HUES6 (cell line): ENCODE data around the gene PCDHGB7.

ENCODE experiments used
- H3K27ac ChIP-seq: 2 replicates; pipeline ENCODE4 v1.7.0; 2013; ENCODE audit warnings: low read depth, mild to moderate bottlenecking, low read length, inconsistent platforms
- H3K27me3 ChIP-seq: 2 replicates; pipeline ENCODE4 v1.6.1; 2013; ENCODE audit warnings: low read length; ENCODE audit not compliant: control insufficient read depth, insufficient read depth
- H3K36me3 ChIP-seq: 2 replicates; pipeline ENCODE4 v1.6.1; 2013; ENCODE audit warnings: low read length; ENCODE audit not compliant: control insufficient read depth, insufficient read depth
- H3K4me1 ChIP-seq: 2 replicates; pipeline ENCODE4 v1.6.1; 2013; ENCODE audit warnings: low read length; ENCODE audit not compliant: control insufficient read depth, insufficient read depth
- H3K4me3 ChIP-seq: 2 replicates; pipeline ENCODE4 v1.5.1; 2013; ENCODE audit warnings: low read depth, low read length
- H3K9ac ChIP-seq: one replicate; pipeline ENCODE4 v1.6.1; 2013; ENCODE audit warnings: mild to moderate bottlenecking, low read length
- H3K9me3 ChIP-seq: 2 replicates; pipeline ENCODE4 v1.6.1; 2013; ENCODE audit warnings: low read depth, low read length; ENCODE audit not compliant: control insufficient read depth, insufficient read depth

The PCDHGB7 gene

DNA sequence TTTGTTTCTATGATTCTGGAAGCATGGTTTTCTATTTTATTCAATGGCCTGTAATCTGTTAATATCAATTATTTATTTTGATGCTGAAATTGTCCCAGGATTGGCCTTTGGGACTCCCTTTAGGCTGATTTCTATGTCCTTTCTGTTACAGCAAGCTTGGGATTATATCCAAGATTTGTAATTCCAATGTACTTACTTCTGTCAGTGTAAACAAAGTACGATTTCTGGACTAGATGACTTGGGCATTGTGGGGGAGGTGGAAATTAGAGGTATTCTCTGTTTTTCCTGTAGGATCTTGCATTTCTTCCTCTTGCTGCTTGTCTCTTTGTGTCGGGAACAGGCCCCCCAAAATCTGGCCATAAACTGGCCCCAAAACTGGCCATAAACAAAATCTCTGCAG lies 16.5 kb downstream of the PCDHGB7 start:
- Histone ChIP-seq H3K9me3 (peaks cover 41% of the 10 kb centered on the region), H3K4me3 (no peak overlapping the region)

DNA sequence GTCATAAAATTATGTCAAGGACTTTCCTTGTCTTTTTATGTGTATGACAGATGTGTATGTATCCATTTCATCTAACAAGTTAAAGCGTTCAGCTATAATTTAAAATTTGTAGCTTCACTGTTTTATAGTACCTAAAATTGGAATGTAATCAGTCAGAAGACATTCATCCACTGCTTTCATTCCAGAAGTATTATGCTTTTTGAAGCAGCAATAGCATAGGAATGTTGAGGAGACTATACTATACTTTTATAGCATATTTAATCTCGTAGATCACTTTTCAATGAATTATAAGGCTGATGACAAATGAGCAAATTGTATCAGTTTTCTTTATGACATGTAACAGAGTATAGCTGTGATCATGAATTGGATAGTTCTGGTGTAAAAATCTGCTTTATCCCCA lies 19.7 kb downstream of the PCDHGB7 start:
- no peak overlapping the region for H3K27ac ChIP-seq
- no peak overlapping the region for H3K4me3 ChIP-seq
- H3K4me1 ChIP-seq: no peaks in the 10 kb centered on the region
- no peak overlapping the region for H3K9ac ChIP-seq
- peaks cover 29% of the 10 kb centered on the region for H3K9me3 ChIP-seq
- no peaks in the 10 kb centered on the region for H3K36me3 ChIP-seq
- no peaks in the 10 kb centered on the region for H3K27me3 ChIP-seq

More for the DNA sequence above, 16.5 kb downstream of the PCDHGB7 start:
- Histone ChIP-seq H3K4me1 (no peaks in the 10 kb centered on the region), H3K36me3 (peaks cover 9% of the 10 kb centered on the region), H3K27me3 (no peaks in the 10 kb centered on the region), H3K9ac (no peak overlapping the region), H3K27ac (no peak overlapping the region)

DNA sequence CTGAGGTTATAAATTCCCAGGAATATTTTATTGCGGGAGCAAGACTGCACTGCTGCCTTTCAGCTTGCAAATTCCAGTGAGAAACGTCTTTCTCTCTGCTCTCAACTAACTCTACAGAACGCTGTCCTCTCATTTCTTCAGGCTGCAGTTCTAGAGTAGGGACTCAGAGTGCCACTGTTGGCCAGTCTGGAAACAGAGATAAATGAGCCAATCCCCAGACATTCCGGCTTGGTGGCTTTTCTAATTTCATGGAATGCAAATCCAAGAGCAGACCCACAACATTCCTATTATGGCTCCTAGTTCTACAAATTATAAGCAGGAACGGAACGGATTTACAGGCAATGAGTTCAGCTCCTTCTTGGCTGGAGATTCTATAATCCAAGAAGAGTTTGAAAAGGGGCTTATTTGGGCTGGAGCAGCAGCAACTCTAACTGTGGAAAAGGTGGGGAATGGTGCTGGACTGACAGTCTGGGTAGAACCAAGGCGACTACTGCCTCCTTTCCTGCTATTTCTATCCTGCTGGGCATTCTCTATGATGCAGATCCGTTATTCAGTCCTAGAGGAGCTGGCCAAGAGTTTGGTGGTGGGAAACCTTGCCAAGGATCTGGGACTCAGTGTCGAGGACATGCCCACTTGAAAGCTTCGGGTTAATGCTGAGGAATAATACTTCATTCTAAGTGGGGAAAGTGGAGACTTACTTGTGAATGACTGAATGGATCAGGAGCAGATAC lies 22.1 kb downstream of the PCDHGB7 start:
- H3K9ac ChIP-seq: no peak overlapping the region
- no peak overlapping the region for H3K27ac ChIP-seq
- no peaks in the 10 kb centered on the region for H3K36me3 ChIP-seq
- no peak overlapping the region for H3K4me3 ChIP-seq
- H3K4me1 ChIP-seq: no peaks in the 10 kb centered on the region
- H3K9me3 ChIP-seq: peaks cover 14% of the 10 kb centered on the region
- no peaks in the 10 kb centered on the region for H3K27me3 ChIP-seq

DNA sequence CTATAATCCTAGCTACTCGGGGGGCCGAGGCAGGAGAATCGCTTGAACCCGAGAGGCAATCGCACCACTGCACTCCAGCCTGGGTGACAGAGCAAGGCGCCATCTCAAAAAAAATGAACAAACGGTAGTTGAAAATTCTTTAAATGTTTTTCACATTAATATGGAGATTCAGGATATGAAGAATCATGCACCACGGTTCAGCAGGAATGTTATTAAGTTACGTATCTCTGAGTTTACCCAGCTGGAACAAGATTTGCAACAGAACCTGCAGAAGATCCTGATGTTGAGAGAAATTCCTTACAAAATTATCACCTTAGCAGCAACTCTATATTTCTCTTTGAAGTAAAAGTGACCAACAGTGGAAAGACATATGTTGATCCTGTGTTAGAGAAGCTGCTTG lies 22.9 kb downstream of the PCDHGB7 start:
- Histone ChIP-seq H3K4me1 (no peaks in the 10 kb centered on the region), H3K9me3 (peaks cover 14% of the 10 kb centered on the region), H3K4me3 (no peak overlapping the region), H3K27me3 (no peaks in the 10 kb centered on the region), H3K36me3 (no peaks in the 10 kb centered on the region), H3K27ac (no peak overlapping the region), H3K9ac (no peak overlapping the region)

DNA sequence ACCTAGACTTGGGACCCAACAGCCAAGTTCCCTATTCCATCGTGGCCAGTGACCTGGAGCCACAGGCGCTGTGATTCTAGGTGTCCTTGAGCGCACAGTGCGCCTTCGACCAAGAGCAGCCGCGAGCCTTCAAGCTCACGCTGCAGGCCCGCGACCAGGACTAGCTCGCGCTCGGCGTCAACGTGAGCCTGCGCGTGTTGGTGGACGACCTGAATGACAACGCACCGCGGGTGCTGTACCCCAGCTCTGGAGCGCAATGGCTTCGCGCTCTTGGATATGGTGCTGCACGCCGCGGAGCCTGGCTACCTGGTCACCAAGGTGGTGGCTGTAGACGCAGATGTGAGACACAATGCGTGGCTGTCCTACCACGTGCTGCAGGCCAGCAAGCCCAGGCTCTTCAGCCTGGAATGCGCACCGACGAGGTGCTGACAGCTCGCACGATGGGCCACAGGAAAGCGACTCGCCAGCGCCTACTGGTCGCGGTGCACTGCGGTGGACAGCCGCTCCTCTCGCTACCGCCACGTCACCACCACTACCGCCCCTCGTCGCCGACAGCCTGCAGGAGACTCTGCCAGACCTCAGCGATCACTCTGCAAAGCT lies 24.2 kb downstream of the PCDHGB7 start:
- H3K9me3 ChIP-seq: peaks cover 7% of the 10 kb centered on the region
- H3K27me3 ChIP-seq: no peaks in the 10 kb centered on the region
- no peaks in the 10 kb centered on the region for H3K36me3 ChIP-seq
- H3K4me3 ChIP-seq: no peak overlapping the region
- H3K9ac ChIP-seq: no peak overlapping the region
- H3K4me1 ChIP-seq: no peaks in the 10 kb centered on the region
- no peak overlapping the region for H3K27ac ChIP-seq

DNA sequence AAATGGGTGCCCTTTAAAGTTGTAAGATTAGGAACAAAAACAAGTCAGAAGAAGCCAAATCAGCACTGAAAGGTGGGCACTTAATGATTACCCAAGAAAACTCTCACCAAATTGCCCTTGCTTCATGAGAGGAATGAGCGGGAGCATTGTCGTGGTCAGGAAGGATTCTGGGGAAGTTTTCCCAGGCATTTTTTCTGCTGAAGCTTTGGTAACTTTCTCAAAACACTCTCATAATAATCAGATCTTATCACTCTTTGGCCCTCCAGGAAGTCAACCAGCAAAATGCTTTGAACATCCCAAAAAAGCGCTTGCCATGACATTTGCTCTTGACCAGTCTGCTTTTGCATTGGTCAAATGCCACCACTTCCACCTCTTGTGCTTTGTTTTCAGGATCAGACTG lies 47.9 kb downstream of the PCDHGB7 start:
- Histone ChIP-seq H3K9me3 (no peaks in the 10 kb centered on the region), H3K9ac (no peak overlapping the region), H3K27me3 (no peaks in the 10 kb centered on the region), H3K4me1 (no peaks in the 10 kb centered on the region), H3K36me3 (no peaks in the 10 kb centered on the region), H3K27ac (no peak overlapping the region), H3K4me3 (no peak overlapping the region)
